ENCODE measurements around the gene TOX4.

GRCh38 chr14:21509432-21510143 lies 32.6 kb downstream of the TOX4 start:
- no peak for TF ChIP-seq POLR2AphosphoS5 (IDR thresholded peaks at IDR 0.05)
- TF ChIP-seq, protein P1, sequence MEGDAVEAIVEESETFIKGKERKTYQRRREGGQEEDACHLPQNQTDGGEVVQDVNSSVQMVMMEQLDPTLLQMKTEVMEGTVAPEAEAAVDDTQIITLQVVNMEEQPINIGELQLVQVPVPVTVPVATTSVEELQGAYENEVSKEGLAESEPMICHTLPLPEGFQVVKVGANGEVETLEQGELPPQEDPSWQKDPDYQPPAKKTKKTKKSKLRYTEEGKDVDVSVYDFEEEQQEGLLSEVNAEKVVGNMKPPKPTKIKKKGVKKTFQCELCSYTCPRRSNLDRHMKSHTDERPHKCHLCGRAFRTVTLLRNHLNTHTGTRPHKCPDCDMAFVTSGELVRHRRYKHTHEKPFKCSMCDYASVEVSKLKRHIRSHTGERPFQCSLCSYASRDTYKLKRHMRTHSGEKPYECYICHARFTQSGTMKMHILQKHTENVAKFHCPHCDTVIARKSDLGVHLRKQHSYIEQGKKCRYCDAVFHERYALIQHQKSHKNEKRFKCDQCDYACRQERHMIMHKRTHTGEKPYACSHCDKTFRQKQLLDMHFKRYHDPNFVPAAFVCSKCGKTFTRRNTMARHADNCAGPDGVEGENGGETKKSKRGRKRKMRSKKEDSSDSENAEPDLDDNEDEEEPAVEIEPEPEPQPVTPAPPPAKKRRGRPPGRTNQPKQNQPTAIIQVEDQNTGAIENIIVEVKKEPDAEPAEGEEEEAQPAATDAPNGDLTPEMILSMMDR (IDR thresholded peaks at IDR 0.05 in 8 of 11, conservative IDR thresholded peaks at IDR 0.05 in 3 of 11) = no peak
- no peak for TF ChIP-seq POLR2A (IDR thresholded peaks at IDR 0.05)
